HG03139 (cell line): ENCODE results near the gene ABTB1.
"Not testable (repeated sequence)": the region's sequence is repeated elsewhere in the genome, so short reads cannot be mapped to it uniquely, and the experiment has no call there.

ENCODE experiments used
- ATAC-seq: cut with Tn5 transposase; IDR thresholded peaks from one replicate; pipeline ENCODE4 v1.9.1; 2021; ENCODE audit not compliant: unreplicated experiment

The ABTB1 gene

DNA sequence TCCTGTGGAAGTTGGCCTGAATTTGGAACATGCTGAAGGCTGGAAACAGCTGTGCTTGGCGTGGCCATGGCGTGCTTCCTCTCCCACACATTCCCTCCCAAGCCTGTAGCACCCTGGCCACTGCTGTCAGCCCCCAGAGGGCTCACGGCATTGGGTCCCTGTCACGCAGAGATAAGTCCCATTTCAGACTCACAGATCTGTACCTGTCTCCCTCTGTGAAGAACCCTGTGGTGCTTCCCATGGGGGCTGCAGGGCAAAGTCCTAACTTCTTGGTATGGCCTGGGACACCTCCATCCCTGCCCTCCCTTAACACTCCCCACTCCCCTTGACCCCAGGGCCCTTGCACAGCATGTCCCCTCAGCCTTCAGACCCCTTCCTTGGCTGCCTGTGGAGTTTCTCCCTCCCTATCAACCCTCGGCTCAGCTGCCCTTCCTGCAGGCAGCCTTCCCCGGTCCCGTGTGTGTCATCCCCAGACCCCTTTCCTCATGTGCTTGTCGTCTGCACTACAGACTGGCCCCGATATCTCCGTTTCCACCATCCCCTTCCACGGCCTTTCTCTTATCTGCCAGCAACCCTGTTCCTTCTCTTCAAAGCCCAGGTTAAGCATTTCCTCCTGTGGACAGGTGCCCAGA, 28.6 kb downstream of the ABTB1 start:
- no peak for ATAC-seq

DNA sequence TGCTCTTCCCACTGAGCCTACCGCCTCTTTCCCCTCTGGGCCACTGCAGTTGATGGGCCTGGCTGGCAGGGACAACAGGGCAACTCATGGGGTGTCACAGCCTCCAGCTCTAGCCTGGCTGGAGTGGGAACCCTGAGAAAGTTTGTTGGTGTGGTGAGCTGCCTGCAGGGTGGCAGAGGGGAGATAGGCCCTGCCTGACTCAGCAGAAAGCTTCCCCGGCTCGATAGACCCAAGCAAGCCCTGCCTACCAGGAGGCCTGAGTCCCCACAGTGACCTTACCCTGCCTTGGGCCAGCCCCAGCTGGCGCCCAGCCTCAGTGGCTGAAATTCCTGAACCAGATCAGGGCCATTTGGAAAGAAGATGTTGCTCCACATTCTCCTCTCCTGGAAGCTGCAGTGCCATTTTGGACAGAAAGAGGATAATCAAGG, 29.4 kb downstream of the ABTB1 start:
- no peak for ATAC-seq

DNA sequence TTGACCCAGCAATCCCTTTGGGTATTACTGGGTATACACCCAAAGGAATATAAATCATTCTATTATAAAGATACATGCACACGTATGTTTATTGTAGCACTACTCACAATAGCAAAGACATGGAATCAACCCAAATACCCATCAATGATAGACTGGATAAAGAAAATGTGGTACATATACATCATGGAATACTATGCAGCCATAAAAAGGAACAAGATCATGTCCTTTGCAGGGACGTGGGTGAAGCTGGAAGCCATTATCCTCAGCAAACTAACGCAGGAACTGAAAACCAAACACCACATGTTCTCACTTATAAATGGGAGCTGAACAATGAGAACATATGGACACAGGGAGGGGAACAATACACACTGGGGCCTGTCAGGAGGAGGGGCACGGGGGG, 32.1 kb downstream of the ABTB1 start:
- not testable (repeated sequence) for ATAC-seq

DNA sequence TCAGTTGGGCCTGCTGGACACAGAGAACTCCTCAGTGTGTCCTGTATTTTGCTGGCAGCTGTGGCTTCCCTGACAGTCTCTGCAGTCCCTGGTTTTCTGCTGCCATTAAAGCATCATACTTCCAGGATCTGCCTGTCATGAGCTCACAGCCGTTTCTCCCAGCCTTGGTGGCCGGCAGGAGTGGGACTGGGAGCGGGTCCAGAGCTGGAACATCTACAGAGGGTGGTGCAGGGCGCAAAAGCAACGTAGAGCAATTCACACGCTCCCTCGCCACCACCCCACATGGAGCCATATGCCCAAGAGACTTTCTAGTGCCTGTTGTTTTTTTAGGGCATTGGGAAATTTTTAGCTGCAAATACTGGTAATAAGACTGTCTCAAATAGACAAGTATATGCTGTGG, 33.6 kb downstream of the ABTB1 start:
- no peak for ATAC-seq

DNA sequence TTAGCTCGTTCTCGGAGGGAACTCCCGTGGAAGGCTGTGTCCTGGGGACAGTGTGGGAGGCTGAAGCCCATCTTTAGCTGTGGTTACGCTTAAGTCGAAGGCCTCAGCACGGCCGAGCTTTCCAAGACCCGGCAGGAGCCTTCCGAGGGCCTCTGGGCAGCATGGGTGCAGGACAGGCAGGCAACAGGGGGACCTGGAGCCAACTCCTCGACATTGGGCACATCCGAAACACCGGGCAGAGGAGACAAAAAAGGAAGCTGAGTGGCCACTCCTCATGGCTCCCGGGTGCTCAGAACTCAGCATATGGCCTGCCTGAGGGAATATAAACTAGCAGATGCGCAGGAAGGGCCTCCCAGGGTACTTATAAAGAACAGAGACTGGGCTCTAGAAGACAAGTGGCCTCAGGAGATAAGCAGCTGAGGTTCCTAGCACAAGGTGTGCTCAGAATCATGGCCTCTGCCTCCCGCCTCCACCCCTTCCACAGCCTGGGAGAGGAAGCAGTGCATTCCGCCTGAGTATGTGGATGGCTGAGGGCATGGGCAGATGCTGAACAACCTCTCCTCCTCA, 34.1 kb downstream of the ABTB1 start:
- no peak for ATAC-seq

DNA sequence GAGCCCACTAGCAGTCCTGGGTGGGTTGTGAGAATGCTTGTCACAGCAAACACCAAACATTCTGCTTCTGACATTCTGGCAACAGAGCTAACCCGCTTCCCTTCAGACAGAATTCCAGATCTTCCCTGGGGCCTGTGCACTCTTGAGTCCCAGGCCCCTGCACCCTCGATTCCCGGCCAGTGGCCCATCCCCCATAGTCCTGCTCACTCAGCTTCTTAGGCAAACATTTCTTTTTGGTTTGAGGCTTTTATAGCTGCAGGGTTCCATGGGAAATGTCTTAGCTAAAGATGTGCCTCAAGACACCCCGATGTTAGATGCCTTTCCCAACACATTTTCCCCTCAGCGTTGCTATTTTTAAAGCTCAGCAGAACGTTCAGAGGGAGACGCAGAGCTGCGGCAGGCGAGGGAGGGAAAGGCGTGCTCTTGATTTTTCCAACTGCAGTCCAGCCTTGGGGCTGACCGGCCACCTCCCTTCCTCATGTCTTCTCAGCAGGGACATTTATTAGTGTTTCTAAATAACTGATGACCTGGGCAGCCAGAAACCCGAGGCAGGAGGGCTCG, 35.2 kb downstream of the ABTB1 start:
- no peak for ATAC-seq

DNA sequence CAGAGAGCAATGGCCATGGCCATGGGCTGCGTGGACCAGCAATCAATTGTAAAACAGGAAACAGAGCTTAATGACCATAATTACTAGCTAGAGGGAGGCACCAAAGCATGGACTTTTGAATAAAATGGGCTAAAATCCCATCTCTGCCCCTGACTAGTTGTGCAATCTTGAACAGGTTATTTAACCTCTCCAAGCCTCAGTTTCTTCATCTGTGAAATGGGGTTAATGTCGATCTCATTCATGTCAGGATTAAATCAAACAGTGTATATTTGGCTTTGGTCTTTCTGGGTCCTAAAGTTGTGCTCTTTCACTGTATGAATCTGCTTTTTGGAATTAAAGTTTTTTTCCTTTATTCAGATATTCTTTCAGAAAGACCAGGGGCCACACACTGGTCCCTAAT, 36.1 kb downstream of the ABTB1 start:
- ATAC-seq, result no peak

DNA sequence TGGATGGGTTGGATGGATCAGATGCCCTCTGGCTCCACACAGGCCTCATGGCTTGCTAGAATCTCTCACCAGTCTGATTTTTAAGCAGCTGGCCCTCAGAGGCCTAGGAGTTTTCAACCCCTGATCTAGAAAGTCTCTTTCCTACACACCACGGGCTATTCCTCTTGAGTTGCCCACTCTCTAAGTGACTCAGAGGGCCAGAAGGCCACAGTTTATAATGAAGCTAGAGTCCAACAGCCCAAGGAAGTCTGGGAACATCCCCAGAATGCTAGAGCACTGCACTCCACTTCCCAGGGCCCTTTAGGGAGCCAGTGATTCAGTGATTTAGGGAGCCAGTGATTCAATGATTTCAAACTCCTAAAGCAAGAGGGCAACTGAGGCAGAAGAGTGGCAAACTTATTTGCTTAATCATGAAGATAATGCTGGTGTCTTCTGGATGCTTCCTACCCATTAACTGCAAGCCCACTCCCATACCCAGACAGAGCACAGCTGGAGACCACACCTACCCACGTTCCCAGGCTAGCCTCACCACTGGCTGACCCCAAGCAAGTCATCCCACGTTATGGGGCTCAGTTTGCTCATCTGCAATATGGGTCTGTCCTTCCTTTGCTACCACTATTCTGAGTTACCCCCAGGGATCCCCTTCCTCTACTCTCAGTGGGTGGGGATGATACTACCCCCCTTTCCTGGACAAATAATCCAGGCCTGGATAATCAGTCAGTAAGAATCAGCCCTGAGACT, 36.7 kb downstream of the ABTB1 start:
- ATAC-seq, result no peak

DNA sequence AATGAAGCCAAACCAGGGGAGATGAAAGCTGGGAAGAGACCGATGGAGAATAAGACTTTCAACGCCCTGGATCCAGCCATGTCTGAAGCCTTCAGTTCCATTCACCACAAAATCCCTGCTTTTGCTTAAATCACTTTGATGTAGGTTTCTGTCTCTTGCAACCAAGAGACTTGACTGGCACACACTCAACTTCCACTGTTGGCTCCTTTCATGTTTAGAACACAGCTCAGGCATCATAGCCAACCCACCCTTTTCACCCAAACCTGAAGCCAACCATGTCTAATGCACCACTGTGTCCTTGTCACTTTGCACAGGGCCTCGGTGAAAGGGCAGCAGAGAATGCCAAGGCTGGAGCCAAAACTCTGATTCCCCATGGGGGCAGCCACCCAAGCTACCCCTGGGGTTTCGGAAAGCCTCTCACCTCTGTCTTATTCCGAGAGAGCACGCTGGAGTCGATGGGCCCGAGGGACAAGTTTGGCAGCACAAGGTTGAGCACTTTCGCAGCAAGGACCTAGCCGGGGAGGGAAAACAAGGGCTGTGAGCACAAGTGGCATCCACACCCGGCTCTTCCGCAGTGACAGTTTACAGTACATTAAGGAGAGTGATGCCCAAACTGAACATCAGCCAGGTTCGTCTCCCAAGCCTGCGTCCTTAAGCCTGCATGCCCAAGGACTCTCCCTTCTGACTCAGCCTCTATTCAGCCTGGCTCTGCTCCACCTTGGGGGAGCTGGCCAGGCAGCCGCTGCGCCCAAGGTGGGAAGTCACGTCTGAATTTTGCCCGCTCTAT, 37.6 kb downstream of the ABTB1 start:
- no peak for ATAC-seq

DNA sequence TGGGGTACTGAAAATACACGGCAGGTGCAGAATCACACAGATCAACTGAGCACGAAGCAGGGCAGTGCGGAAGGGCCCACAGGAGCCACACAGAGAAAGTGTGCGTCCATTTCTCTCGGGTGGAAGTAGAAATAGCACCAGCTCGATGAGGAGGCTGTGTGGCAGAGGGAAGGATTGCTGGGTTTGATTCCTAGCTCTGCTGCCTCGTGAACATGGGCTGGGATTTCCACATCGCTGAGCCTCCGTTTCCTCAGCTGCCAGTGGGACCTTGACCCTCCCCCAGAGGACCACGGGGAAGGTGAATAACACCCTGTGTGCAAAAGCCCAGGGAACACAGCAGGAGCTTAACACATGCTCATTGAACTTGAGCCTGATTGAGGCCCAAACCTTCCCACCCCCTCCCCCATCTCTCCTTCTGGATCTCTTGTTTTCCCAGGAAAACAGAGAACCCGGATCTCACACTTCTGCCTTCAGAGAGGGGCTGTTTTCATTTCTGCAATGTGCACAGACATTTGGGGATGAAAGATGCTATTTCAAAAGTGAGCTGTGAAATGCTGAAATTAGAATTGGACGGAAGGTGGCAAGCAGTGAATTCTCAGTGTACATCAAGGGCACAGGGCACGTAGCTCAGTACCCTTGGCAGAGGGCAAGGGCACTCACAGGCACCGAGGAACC, 38.4 kb downstream of the ABTB1 start:
- ATAC-seq, result no peak

DNA sequence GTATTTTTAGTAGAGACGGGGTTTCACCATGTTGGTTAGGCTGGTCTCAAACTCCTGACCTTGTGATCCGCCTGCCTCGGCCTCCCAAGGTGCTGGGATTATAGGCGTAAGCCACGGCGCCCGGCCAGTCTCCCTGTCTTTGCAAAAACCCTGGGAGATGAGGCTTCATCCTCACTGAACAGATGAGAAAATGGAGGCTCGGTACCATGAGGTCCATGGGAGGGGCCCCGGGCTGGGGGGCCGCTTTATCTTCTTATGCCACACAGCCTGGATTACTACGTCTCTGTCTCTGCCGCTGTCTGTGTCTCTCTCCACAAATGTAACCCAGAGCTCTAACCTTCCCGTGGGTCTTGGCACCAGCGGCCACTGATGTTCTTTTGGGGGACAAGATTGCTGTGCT, 39.1 kb downstream of the ABTB1 start:
- no peak for ATAC-seq

DNA sequence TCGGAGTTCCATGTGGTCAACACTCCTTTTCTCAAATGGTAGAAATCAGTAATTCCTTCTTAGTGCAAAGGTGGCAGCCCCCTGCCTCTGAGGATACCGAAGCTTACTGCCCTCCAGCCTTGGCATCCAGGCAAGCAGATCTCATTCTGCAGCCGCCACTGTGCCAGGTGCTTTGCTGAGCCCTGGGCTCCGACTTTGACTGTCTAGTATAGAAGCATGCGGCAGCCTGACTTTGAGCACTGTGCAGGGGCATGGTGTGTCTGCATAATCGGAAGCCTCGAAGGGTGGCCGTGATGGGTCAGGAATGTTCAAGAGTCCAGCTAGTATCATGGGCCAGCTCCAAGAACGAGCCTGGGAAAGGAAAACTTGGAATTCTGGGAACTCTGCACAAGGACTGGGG, 39.7 kb downstream of the ABTB1 start:
- no peak for ATAC-seq

DNA sequence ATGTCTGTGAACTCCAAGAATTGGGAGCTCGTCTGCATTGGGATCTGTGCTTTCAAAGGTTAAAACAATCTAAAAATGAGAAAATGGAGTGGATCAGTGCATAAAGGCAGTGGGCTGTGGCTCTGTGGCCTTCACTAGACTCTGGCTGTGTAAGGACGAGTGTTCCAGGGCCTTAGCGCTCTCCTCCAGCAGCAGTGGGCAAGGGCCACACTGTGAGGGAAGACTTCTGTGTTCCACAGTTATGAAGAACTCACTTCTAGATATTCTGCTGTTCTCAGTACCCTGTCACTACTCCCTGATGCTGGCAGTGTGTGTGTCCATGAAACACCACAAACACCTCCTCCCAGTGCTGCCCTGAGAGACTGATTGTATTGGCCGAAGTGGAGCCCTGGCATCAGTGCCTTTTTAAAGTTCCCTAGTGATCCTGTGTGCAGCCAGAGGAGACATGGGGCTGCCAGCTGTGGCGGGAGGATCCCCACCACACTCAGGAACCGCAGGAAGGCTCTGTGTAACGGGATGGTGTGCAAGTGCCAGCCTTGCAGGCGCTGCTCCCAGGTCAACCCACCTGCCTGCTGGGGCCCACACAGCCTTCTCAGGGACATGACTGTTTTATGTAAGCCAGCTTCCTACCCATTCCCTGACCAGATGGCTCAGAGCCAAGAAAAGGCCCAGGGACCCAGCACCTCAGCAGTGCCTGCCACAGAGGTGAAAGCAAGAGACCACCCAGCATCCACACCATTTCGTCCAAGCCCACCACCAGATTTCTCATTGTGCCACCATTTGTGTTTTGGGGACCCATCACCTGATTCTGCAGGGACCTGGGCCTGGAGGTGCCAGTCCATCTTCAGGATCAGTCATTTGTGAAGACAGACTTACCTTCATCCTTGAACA, 40.4 kb downstream of the ABTB1 start:
- ATAC-seq, result no peak

DNA sequence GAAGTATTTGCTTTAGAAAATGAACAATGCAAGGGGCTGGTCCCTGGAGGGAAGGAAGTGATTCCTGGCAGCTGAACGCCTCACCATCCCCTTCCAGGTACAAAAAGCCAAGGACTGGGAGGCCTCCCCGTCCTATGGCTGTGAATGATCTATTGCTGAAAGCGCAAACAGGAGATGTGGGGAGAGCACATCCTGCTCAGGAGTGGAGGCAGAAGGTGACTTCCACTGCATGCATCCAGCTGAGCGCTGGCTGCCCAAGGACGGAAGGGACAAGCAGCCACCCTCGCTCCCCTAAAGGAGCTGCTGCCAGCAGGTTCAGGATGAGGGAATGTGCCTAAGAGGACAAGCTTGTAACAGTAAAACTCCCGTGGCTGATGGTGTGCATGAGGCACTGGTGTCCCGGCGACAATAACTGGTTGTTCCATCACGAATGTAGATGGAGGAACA, 41.4 kb downstream of the ABTB1 start:
- ATAC-seq, result no peak

DNA sequence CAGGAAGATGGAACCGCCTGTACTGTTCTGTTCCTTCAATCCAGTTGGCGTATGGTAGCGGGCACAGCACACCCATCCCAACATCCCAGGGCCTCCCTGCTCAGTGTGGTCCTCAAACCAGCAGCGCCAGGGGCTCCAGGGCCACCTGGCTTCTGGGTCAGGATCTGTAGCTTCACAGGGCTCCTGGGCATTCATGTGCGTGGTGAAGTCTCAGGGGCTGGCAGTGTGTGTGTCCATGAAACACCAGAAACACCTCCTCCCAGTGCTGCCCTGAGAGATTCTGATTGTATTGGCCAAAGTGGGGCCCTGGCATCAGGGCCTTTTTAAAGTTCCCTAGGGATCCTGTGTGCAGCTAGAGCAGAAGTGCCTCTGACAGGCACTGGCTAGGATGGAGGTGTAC, 42.1 kb downstream of the ABTB1 start:
- ATAC-seq, result no peak

DNA sequence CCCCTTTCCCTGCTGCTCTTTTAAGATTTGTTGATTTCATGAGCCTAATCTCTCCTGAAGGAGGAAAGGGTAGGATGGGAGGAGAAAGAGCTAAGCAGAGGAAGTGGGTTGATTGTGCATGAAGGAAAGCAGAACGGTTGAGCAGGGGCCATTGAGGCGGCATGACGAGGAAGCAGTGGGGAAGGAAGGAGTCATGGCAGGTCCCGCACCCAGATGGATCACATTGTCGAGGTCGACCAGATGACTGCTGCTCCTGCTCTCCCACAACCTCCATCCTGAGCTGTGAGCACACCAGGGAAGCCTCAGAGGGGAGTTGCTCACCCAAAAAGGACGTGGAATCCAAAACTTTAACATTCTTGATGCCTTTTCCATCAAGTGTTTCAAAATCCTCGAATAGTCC, 42.8 kb downstream of the ABTB1 start:
- ATAC-seq, result no peak

DNA sequence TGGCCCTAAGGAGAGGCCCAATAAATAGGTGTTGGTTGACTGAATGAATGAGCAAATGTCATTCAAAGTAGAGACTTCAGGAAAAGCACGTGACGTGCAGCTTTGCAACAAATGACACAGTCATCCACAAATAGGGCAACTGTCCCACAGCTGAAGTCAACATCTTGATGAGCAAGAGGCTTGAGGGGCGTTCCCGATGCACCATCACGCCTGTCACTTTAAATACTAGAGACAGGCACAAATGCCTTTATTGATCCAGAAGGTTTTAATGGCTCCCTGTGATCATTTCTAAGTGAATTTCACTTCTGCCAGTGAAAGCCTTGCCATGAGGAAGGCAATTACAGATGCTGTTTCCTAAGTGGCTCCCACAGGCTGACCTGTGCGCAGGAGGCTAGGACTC, 43.6 kb downstream of the ABTB1 start:
- ATAC-seq, result no peak

DNA sequence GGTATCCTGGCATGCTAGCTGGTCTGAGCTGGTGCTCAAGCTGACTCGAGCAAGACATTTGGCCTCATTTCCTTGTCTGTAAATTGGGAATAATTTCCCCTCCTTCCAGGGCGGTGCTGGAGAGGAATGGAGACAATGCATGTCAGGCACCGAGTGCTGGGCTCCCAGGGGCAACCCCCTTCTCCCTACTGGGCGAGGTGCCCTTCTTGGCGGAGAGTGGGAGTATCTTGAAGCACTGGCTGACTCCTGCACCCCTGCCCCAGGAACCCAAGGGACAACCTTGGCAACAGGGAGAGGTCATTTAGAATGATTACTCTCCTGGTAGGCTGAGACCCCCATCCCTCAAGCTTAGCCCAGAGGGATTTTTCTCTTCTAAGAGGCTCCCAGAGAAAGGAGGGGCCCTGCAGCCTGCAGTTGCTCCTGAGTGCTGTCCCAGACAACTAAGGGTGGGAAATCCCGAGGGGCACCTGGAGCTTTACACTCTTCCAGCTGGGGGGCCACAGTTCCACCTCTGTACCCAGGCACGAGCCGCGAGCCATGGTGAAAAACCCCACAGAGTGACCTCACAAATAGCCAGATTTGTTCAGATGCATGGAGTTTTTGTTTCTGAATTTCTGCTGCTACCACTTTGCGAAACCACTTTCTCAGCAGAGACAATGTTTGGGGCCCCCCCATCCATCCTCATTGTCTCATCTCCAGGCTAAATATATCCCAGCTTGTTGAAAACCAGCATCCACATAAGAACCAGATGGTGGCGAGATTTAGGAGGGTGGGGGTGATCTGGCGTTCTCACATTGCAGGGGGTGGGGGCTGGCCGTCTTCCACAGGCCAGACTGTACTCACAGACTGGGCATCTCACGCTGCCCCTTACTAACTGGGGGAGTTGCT, 44.8 kb downstream of the ABTB1 start:
- ATAC-seq, result no peak
